Activated CD4-positive, alpha-beta T cell treated with anti-CD3 and anti-CD28 coated beads, Interleukin-2, amount 10 ng/mL, durations not matched to agents 7 days and 5 days (primary cell): ENCODE results near the gene EPS8. TPM values are rescaled to one million over a fixed set of nuclear protein-coding genes. Genes with fewer than 3 reads are reported as not detected.

Experiments
- CTCF ChIA-PET: fragments of 350-600 bp; sonication (Branson Sonifier 250); formaldehyde crosslinking; loops from one replicate; lab custom pipeline; 2021; ENCODE audit warnings: antibody characterized with exemption; lab: Charles Lee
- POLR2A ChIA-PET: fragments of 350-600 bp; sonication (Branson Sonifier 250); formaldehyde crosslinking; loops from one replicate; lab custom pipeline; 2021; ENCODE audit warnings: antibody characterized with exemption; lab: Charles Lee
- DNase-seq: peaks from one replicate; pipeline ENCODE4 v3.0.0-alpha.2; 2020
- H3K27ac Mint-ChIP-seq: one replicate; pipeline ENCODE4 v1.8.0; 2021; ENCODE audit warnings: mild to moderate bottlenecking, moderate library complexity, mixed read lengths
- H3K27me3 Mint-ChIP-seq: one replicate; pipeline ENCODE4 v1.8.0; 2021; ENCODE audit warnings: mixed read lengths
- H3K36me3 Mint-ChIP-seq: one replicate; pipeline ENCODE4 v1.8.0; 2021; ENCODE audit warnings: low read depth, mixed read lengths
- H3K4me1 Mint-ChIP-seq: one replicate; pipeline ENCODE4 v1.8.0; 2021; ENCODE audit warnings: mixed read lengths
- H3K4me3 Mint-ChIP-seq: one replicate; pipeline ENCODE4 v1.8.0; 2021; ENCODE audit warnings: mild to moderate bottlenecking, moderate library complexity, mixed read lengths
- H3K9me3 Mint-ChIP-seq: one replicate; pipeline ENCODE4 v1.8.0; 2021; ENCODE audit warnings: mixed read lengths
- total RNA-seq, 2 experiments: library from RNA; stranded (reverse); gene quantifications; one replicate each; pipeline ENCODE4 v1.2.3, GENCODE V29; 2021

Gene EPS8
- total RNA-seq, 2 experiments from 2014 or later = 2.3 to 2.4 TPM

DNA sequence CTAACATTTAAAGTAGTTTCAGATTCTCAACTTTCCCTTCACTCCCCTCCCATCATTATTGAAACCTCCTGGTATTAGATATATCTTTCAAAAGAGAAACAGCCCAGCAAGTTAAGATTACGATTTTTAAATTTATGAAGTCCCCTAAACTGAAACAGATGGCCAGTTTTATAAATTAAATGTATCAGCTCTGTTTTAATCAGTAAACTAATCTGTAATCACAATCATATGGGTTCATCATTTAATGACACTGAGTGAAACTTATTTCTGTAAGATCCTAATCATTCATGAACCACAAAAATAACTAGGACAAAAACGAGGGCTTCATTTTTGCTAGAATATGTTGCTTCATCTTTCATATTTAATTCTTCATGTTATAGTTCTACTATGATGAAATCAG lies 137.8 kb downstream of the EPS8 start:
- peaks cover 7% of the 10 kb centered on the region for H3K27me3 Mint-ChIP-seq
- no peak overlapping the region for H3K27ac Mint-ChIP-seq
- H3K4me3 Mint-ChIP-seq = no peak overlapping the region
- no peaks in the 10 kb centered on the region for H3K9me3 Mint-ChIP-seq
- CTCF ChIA-PET = no interaction called here
- POLR2A ChIA-PET = no interaction called here
- no peak for DNase-seq
- H3K4me1 Mint-ChIP-seq = no peaks in the 10 kb centered on the region
- no peaks in the 10 kb centered on the region for H3K36me3 Mint-ChIP-seq

DNA sequence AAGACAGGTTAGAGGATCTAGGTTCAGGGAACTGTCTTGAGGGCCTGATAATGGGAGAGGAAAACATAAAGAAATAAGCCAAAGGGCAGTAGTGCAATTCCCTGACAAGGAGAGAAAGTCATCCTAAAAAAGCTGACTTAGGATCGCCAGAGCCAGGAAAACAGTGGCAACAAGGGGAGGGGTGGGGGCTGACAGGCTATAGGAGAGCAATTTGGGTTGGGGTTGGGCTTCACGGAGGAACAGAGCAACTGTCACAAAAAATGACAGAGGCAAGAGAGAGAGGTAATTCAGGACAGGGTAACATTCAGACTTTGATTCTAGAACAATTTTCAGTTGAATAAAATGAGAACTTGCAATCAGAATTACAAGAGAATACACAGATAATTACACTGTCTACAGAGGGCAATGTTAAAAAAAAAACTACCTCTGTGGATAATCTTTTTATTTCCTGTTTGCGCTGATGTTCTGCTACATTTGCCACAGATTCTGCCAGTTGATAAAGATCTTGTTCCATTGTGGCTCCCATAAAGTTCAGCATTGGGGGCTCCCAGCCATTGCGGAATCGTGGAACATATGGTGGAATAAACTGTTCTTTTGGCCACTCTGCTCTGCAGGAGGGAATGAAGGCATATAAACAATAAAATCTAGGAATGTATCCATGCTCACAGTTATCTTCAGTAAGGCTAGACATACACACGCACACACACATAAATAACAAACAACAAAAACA lies 138.6 kb downstream of the EPS8 start:
- Mint-ChIP-seq H3K4me1 (no peaks in the 10 kb centered on the region), H3K4me3 (no peak overlapping the region), H3K36me3 (no peaks in the 10 kb centered on the region), H3K27ac (no peak overlapping the region), H3K27me3 (peaks cover 7% of the 10 kb centered on the region), H3K9me3 (no peaks in the 10 kb centered on the region)
- no peak for DNase-seq
- ChIA-PET POLR2A (no interaction called here), CTCF (no interaction called here)

DNA sequence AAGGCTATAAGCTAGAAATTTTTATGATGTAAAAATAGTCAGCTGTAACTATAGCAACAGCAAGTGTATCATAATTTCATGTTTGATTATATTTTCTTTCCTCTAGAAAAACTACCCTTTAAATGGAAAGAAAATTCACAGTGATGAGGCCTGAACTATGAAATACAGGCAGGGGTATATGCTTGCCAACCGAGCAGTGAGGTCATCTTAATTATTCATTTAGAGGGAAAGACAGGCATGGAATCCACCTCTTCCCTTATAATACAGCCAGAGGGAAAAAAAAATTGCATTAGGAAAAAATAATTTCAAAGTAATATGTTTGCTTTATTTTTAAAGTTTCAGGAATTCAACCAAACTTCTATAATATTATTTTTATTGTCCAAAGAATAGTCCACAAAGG lies 139.8 kb downstream of the EPS8 start:
- no peaks in the 10 kb centered on the region for H3K36me3 Mint-ChIP-seq
- no peak overlapping the region for H3K4me3 Mint-ChIP-seq
- ChIA-PET CTCF (no interaction called here), POLR2A (no interaction called here)
- no peak overlapping the region for H3K27ac Mint-ChIP-seq
- DNase-seq = no peak
- H3K4me1 Mint-ChIP-seq = no peaks in the 10 kb centered on the region
- peaks cover 7% of the 10 kb centered on the region for H3K27me3 Mint-ChIP-seq
- H3K9me3 Mint-ChIP-seq = no peaks in the 10 kb centered on the region

- POLR2A ChIA-PET = no interaction called here
- Mint-ChIP-seq H3K27me3 (peaks cover 7% of the 10 kb centered on the region), H3K4me3 (no peak overlapping the region), H3K9me3 (no peaks in the 10 kb centered on the region), H3K36me3 (no peaks in the 10 kb centered on the region), H3K4me1 (no peaks in the 10 kb centered on the region), H3K27ac (no peak overlapping the region)
- no peak for DNase-seq
- CTCF ChIA-PET = no interaction called here
Observed at GRCh38 chr12:15648558-15648957, 140.6 kb downstream of the EPS8 start.

DNA sequence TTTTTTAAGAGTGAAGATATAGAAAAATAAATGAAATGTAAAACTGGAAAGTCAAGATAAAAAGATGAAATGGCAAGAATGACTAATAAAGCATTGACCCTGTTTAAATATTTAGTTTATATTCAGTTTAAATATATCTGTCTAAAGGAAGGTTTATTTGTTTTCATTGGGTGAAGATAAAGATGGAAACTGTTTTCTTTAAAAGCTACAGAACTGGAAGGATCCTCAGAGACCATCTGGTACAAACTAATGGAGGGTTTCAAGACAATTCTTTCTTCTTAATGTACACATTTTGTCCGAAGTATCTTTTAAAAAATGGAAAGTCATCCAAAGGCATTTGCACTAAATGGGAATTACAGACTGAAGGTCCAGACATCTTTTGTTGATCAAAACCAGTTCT lies 142.6 kb downstream of the EPS8 start:
- ChIA-PET POLR2A (no interaction called here), CTCF (interaction anchor here (0.5 to 0.6 kb wide), 2 partner anchors 16 to 280 kb away, joined by 3 to 4 read pairs; no protein-coding TSS in a partner anchor)
- DNase-seq = no peak
- Mint-ChIP-seq H3K36me3 (no peaks in the 10 kb centered on the region), H3K4me1 (no peaks in the 10 kb centered on the region), H3K27ac (no peak overlapping the region), H3K4me3 (no peak overlapping the region), H3K27me3 (peaks cover 7% of the 10 kb centered on the region), H3K9me3 (no peaks in the 10 kb centered on the region)

DNA sequence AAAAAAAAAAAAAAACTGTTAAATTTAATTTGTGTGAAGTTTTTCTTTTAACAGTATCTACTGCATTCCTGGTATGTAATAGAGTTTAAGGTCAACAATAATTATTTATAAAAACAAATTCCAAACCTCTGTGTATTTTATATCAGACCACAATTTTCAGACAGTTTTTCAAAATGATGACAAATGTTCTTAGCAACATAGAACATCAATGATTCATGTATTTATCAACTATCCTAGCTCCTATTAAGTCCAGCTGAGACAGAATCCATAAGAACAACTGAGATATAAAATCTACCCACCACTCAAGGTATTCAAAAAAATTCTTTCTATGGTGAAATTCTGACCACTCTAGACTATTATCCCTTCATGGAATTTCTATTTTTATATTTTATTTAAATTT lies 144.5 kb downstream of the EPS8 start:
- POLR2A ChIA-PET = no interaction called here
- Mint-ChIP-seq H3K9me3 (no peaks in the 10 kb centered on the region), H3K36me3 (no peaks in the 10 kb centered on the region), H3K4me1 (no peaks in the 10 kb centered on the region), H3K27me3 (peaks cover 2% of the 10 kb centered on the region), H3K27ac (no peak overlapping the region), H3K4me3 (no peak overlapping the region)
- CTCF ChIA-PET = interaction anchor here (1.6 kb wide), 1 partner anchor 113 kb away, joined by 3 read pairs; no protein-coding TSS in a partner anchor
- no peak for DNase-seq

DNA sequence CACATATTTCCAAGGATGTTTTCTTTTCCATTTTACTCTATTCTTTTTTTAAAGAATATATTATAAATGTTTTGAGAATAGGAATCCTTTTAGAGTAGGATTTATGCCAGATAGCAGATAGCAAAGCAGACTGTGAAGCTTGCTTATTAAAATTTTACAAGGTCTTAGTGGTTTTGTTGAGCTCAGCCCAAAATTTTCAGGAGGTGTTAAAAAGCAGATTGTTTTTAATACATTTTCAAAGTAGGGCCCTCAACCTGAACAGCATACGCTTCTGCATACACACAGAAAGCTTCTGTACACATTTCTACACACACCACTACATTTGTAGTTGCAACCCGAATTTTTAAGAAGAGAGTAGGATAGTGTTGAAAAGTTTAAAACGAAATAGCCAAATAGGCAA lies 151.0 kb downstream of the EPS8 start:
- ChIA-PET POLR2A (no interaction called here), CTCF (no interaction called here)
- Mint-ChIP-seq H3K36me3 (no peaks in the 10 kb centered on the region), H3K27ac (no peak overlapping the region), H3K4me1 (no peaks in the 10 kb centered on the region), H3K9me3 (no peaks in the 10 kb centered on the region), H3K27me3 (peaks cover 6% of the 10 kb centered on the region), H3K4me3 (no peak overlapping the region)
- no peak for DNase-seq

GRCh38 chr12:15636060-15636890 lies 152.9 kb downstream of the EPS8 start:
- POLR2A ChIA-PET = no interaction called here
- no peak overlapping the region for H3K4me3 Mint-ChIP-seq
- H3K36me3 Mint-ChIP-seq = no peaks in the 10 kb centered on the region
- no peak overlapping the region for H3K27ac Mint-ChIP-seq
- H3K27me3 Mint-ChIP-seq = peaks cover 6% of the 10 kb centered on the region
- CTCF ChIA-PET = no interaction called here
- no peaks in the 10 kb centered on the region for H3K4me1 Mint-ChIP-seq
- DNase-seq = no peak
- no peaks in the 10 kb centered on the region for H3K9me3 Mint-ChIP-seq

GRCh38 chr12:15634010-15634683 lies 155.0 kb downstream of the EPS8 start:
- Mint-ChIP-seq H3K4me3 (no peak overlapping the region), H3K9me3 (no peaks in the 10 kb centered on the region)

DNA sequence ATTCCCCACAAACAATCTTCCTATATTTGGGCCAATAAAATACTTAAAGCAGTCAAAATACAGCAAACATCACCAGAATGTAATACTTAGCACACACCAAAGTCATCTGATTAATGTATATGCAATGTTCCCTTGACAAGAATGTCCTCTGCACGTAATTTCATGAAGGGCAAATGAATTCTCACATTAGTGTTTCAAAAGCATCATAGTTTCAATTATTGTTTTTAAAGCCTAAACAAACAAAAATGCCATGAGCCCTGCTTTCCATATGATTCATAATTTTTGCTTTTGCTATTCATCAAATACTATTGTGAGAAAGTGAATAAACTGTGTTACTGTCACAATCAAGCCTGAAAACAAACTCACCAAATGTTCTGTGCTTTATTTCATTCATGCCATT lies 156.0 kb downstream of the EPS8 start:
- Mint-ChIP-seq H3K4me1 (no peaks in the 10 kb centered on the region), H3K4me3 (no peak overlapping the region), H3K27me3 (peaks cover 6% of the 10 kb centered on the region), H3K36me3 (no peaks in the 10 kb centered on the region), H3K27ac (no peak overlapping the region), H3K9me3 (no peaks in the 10 kb centered on the region)
- ChIA-PET POLR2A (no interaction called here), CTCF (no interaction called here)
- DNase-seq = no peak

More at GRCh38 chr12:15634010-15634683, 155.0 kb downstream of the EPS8 start:
- Mint-ChIP-seq H3K4me1 (no peaks in the 10 kb centered on the region), H3K36me3 (no peaks in the 10 kb centered on the region), H3K27ac (no peak overlapping the region), H3K27me3 (peaks cover 6% of the 10 kb centered on the region)
- ChIA-PET POLR2A (no interaction called here), CTCF (interaction anchor here (0.7 kb wide), 1 partner anchor 101 kb away, joined by 3 read pairs; no protein-coding TSS in a partner anchor)
- DNase-seq = no peak

GRCh38 chr12:15632708-15633107 lies 156.5 kb downstream of the EPS8 start:
- POLR2A ChIA-PET = no interaction called here
- H3K4me3 Mint-ChIP-seq = no peak overlapping the region
- peaks cover 5% of the 10 kb centered on the region for H3K27me3 Mint-ChIP-seq
- CTCF ChIA-PET = no interaction called here
- no peaks in the 10 kb centered on the region for H3K36me3 Mint-ChIP-seq
- no peak for DNase-seq
- no peak overlapping the region for H3K27ac Mint-ChIP-seq
- no peaks in the 10 kb centered on the region for H3K9me3 Mint-ChIP-seq
- no peaks in the 10 kb centered on the region for H3K4me1 Mint-ChIP-seq

DNA sequence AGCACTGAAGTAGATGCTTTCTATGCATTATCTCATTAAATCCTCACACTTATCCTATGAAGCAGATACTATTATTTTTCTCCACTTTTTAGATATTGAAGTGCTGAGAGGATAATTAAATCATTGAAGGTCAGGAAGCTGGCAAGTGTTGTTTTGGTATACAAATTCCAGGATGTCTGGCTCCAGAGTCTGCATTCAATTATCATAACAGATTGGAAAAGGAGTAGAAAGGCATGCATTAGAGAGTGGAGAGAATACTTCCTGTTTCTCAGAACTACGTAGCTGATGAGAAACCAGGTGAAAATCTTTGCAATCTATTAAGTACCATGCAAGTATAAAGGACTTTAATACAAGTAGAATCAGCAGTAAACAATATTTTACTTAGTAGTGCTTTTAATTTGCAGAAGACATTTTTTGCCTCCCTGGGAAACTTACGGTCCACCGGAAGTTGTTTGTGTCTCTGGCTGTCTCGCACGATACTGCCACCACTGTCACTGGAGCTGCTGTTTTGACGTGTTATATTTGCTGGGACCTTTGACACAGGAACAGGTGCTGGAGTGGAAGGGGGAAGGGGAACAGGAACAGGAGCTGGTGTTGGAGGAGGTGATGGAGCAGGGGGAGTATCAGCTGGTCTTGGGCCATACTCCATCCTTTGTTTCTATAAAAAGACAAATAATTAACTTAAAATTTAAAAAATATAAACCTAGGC lies 158.0 kb downstream of the EPS8 start:
- no peak overlapping the region for H3K27ac Mint-ChIP-seq
- CTCF ChIA-PET = no interaction called here
- DNase-seq = no peak
- no peaks in the 10 kb centered on the region for H3K9me3 Mint-ChIP-seq
- H3K36me3 Mint-ChIP-seq = no peaks in the 10 kb centered on the region
- no peaks in the 10 kb centered on the region for H3K4me1 Mint-ChIP-seq
- peaks cover 3% of the 10 kb centered on the region for H3K27me3 Mint-ChIP-seq
- POLR2A ChIA-PET = no interaction called here
- H3K4me3 Mint-ChIP-seq = no peak overlapping the region
